HepG2 (cell line): ENCODE results near the gene SLC35G2.

ENCODE experiments used
- FIP1L1 ChIP-seq: fragments of 200-400 bp; formaldehyde crosslinking; IDR thresholded peaks from 2 replicates; pipeline ENCODE4 v1.6.1; 2018; ENCODE audit warnings: low read depth, mild to moderate bottlenecking, low read length, moderate library complexity, borderline replicate concordance; ENCODE audit not compliant: insufficient read depth
- KDM5A ChIP-seq: fragments of 200-600 bp; sonication (generic); IDR thresholded peaks from 2 replicates; pipeline ENCODE4 v1.7.0; 2018; ENCODE audit warnings: antibody characterized with exemption, mild to moderate bottlenecking, low read length, borderline replicate concordance
- NFE2L2 ChIP-seq: fragments of 150-350 bp; IDR thresholded peaks from 2 replicates; pipeline ENCODE4 v1.6.1; 2014; ENCODE audit warnings: low read length
- RNF2 ChIP-seq: fragments of 450-650 bp; conservative IDR thresholded peaks from 2 replicates; pipeline ENCODE4 v1.6.1; 2016; ENCODE audit warnings: low read depth
- SAP130 ChIP-seq: IDR thresholded peaks from 2 replicates; pipeline ENCODE4 v1.6.1; 2016; ENCODE audit warnings: low read depth
- SP4 ChIP-seq: sonication (generic); formaldehyde crosslinking; IDR thresholded peaks from 2 replicates; pipeline ENCODE4 v1.8.1; 2023; ENCODE audit warnings: mild to moderate bottlenecking, missing genetic modification reagents
- ZNF282 ChIP-seq: fragments of 450-650 bp; IDR thresholded peaks from 2 replicates; pipeline ENCODE4 v1.6.1; 2018; ENCODE audit not compliant: partially characterized antibody
- ZNF709 ChIP-seq: sonication (generic); formaldehyde crosslinking; IDR thresholded peaks from 2 replicates; pipeline ENCODE4 v1.5.0; 2020; ENCODE audit warnings: mild to moderate bottlenecking, missing genetic modification reagents
- TF ChIP-seq, protein P1 (sequence below): sonication (generic); formaldehyde crosslinking; IDR thresholded peaks from 2 replicates; pipeline ENCODE4 v1.9.0; 2022; ENCODE audit warnings: missing genetic modification reagents, mild to moderate bottlenecking, borderline replicate concordance
- TF ChIP-seq, protein P2 (sequence below): sonication (generic); formaldehyde crosslinking; IDR thresholded peaks from 2 replicates; pipeline ENCODE4 v1.5.1; 2020; ENCODE audit warnings: missing genetic modification reagents, mild to moderate bottlenecking, borderline replicate concordance

- TF ChIP-seq, protein P1, sequence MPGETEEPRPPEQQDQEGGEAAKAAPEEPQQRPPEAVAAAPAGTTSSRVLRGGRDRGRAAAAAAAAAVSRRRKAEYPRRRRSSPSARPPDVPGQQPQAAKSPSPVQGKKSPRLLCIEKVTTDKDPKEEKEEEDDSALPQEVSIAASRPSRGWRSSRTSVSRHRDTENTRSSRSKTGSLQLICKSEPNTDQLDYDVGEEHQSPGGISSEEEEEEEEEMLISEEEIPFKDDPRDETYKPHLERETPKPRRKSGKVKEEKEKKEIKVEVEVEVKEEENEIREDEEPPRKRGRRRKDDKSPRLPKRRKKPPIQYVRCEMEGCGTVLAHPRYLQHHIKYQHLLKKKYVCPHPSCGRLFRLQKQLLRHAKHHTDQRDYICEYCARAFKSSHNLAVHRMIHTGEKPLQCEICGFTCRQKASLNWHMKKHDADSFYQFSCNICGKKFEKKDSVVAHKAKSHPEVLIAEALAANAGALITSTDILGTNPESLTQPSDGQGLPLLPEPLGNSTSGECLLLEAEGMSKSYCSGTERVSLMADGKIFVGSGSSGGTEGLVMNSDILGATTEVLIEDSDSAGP (CRISPR knock-in tag) = no peak
- no peak for TF ChIP-seq RNF2
- TF ChIP-seq NFE2L2 = no peak
- TF ChIP-seq, protein P2, sequence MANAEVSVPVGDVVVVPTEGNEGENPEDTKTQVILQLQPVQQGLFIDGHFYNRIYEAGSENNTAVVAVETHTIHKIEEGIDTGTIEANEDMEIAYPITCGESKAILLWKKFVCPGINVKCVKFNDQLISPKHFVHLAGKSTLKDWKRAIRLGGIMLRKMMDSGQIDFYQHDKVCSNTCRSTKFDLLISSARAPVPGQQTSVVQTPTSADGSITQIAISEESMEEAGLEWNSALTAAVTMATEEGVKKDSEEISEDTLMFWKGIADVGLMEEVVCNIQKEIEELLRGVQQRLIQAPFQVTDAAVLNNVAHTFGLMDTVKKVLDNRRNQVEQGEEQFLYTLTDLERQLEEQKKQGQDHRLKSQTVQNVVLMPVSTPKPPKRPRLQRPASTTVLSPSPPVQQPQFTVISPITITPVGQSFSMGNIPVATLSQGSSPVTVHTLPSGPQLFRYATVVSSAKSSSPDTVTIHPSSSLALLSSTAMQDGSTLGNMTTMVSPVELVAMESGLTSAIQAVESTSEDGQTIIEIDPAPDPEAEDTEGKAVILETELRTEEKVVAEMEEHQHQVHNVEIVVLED (CRISPR knock-in tag) = no peak
- TF ChIP-seq KDM5A = no peak
- no peak for TF ChIP-seq SP4 (CRISPR knock-in tag)
- no peak for TF ChIP-seq ZNF709 (CRISPR knock-in tag)
- no peak for TF ChIP-seq SAP130 (CRISPR knock-in tag)
- no peak for TF ChIP-seq ZNF282
- no peak for TF ChIP-seq FIP1L1
Observed at GRCh38 chr3:136836511-136837156, 17.7 kb downstream of the SLC35G2 start.
